ENCODE measurements around the gene ZMIZ1. TPM values are rescaled to one million over a fixed set of nuclear protein-coding genes. Genes with fewer than 3 reads are reported as not detected.

The ZMIZ1 gene, protein sequence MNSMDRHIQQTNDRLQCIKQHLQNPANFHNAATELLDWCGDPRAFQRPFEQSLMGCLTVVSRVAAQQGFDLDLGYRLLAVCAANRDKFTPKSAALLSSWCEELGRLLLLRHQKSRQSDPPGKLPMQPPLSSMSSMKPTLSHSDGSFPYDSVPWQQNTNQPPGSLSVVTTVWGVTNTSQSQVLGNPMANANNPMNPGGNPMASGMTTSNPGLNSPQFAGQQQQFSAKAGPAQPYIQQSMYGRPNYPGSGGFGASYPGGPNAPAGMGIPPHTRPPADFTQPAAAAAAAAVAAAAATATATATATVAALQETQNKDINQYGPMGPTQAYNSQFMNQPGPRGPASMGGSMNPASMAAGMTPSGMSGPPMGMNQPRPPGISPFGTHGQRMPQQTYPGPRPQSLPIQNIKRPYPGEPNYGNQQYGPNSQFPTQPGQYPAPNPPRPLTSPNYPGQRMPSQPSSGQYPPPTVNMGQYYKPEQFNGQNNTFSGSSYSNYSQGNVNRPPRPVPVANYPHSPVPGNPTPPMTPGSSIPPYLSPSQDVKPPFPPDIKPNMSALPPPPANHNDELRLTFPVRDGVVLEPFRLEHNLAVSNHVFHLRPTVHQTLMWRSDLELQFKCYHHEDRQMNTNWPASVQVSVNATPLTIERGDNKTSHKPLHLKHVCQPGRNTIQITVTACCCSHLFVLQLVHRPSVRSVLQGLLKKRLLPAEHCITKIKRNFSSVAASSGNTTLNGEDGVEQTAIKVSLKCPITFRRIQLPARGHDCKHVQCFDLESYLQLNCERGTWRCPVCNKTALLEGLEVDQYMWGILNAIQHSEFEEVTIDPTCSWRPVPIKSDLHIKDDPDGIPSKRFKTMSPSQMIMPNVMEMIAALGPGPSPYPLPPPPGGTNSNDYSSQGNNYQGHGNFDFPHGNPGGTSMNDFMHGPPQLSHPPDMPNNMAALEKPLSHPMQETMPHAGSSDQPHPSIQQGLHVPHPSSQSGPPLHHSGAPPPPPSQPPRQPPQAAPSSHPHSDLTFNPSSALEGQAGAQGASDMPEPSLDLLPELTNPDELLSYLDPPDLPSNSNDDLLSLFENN
- total RNA-seq (2021) (35.8 and 42.1 TPM in 2 replicates), Bru-seq, nascent RNA (percentile 59 among the genes with signal in this experiment), BruChase-seq, experiment 1, labeled RNA remaining after a 2-hour chase (percentile 58 among the genes with signal in this experiment), BruChase-seq, experiment 2, labeled RNA remaining after a 6-hour chase (percentile 55 among the genes with signal in this experiment)
- long read RNA-seq, partial matches to known transcripts, result 13 of 57 reads
- long read RNA-seq, other reads (novel, unspliced or antisense), result 44 of 57 reads

DNA sequence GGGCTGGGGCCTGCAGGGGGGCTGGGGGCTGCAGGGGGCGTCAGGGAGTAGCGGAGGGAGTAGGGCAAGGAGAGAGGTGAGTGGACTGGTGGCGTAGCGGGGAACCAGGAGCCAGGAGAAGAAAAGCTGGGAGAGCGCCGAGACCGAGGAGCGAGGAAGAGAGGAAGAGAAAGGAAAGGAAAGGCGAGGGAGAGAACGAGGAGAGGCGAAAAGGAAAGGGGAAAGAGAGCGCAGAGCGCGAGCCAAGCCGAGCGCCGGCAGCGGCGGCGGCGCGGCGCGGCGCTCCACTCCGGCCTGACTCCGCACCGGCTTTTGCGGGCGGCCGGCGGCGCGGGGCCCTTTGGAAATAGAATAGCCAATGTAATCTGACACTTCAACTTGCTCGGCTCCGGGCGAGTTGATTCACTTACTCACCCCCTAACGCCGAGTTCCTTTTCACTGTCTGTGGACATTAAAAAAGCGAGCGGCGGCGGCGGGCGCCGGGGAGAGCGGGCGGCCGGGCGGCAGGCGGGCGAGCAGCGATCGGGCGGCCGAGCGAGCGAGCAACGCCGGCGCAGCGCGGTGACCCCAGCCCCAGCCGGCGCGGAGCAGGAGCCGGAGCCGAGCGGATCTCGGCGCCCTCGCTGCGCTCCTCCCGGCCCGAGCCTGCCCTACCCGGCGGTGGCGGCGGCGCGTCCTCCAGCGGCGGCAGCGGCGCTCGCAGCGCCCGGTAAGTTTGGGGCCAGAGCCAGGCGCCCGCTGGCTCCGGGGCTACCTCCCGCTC lies at the start of gene ZMIZ1:
Gene ZMIZ1, plus strand, starts transcription at position 405 of the 763 bp plus-strand sequence. CDS start 132,667 bp downstream, outside the sequence.
- intact Hi-C loops (cut with micrococcal nuclease; ENCODE audit: unreplicated experiment), result loop anchor here (1.0 to 10.0 kb wide), 4 partner anchors 96 to 1026 kb away; no protein-coding TSS in a partner anchor
- Histone ChIP-seq H3K4me1 (ENCODE audit: insufficient read depth, low read length, poor library complexity, severe bottlenecking) (peaks cover 22% of the 10 kb centered on the region), H3K27me3 (replicated peaks; ENCODE audit: insufficient read depth, low read depth, low read length, poor library complexity) (no peaks in the 10 kb centered on the region), H3K27ac (ENCODE audit: low read depth, low read length, poor library complexity, severe bottlenecking) (peak within 1 kb of the TSS; percentile 61), H3K36me3 (ENCODE audit: insufficient read depth, low read length, poor library complexity, severe bottlenecking) (no peaks in the 10 kb centered on the region), H3K4me3 (ENCODE audit: low read depth, low read length, poor library complexity, severe bottlenecking) (peak within 1 kb of the TSS; percentile 86), H3K9me3 (ENCODE audit: low read depth, low read length, poor library complexity, severe bottlenecking) (no peaks in the 10 kb centered on the region)
- ChIA-PET POLR2A (ENCODE audit: low non-redundant PET) (no interaction called here), CTCF (no interaction called here)
- TF ChIP-seq EZH2 (IDR thresholded peaks at IDR 0.05; ENCODE audit: borderline replicate concordance, low read depth, low read length, poor library complexity, severe bottlenecking), result no peak
- TF ChIP-seq, protein P1, sequence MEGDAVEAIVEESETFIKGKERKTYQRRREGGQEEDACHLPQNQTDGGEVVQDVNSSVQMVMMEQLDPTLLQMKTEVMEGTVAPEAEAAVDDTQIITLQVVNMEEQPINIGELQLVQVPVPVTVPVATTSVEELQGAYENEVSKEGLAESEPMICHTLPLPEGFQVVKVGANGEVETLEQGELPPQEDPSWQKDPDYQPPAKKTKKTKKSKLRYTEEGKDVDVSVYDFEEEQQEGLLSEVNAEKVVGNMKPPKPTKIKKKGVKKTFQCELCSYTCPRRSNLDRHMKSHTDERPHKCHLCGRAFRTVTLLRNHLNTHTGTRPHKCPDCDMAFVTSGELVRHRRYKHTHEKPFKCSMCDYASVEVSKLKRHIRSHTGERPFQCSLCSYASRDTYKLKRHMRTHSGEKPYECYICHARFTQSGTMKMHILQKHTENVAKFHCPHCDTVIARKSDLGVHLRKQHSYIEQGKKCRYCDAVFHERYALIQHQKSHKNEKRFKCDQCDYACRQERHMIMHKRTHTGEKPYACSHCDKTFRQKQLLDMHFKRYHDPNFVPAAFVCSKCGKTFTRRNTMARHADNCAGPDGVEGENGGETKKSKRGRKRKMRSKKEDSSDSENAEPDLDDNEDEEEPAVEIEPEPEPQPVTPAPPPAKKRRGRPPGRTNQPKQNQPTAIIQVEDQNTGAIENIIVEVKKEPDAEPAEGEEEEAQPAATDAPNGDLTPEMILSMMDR (conservative IDR thresholded peaks at IDR 0.05; ENCODE audit: low read depth, low read length), result no peak
- peak; percentile 93 for DNase-seq (ENCODE audit: low spot score)
- BruUV-seq (replicated peaks), result no TSS peak

DNA sequence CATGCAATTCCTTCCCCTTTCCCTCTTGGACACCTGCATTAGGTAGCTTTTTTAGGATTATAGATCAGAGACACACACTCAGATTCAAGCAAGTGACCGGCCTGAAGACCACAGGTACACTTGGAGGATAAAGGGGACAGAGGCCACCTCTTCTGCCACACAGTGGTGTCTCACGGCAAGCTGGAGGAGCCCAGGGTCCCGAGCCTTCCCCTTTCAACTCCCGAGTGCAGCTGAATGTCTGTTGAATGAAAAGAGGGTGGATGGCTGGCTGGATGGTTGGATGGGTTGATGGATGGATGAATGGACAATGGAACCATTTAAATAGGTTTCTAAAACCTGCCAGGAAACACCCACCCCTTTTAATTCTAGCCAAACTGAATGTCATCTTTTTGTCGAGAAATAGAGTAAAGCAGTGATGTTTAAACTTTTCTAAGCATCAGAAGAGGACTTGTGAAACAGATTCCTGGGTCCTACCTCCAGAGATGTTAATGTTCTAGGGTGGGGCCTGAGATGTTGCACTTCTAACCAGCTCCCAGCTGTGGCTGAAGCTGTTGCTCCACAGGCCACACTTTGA lies 49.2 kb upstream of the ZMIZ1 start:
- DNase-seq (ENCODE audit: low spot score), result no peak
- no peaks in the 10 kb centered on the region for H3K9me3 ChIP-seq (ENCODE audit: low read depth, low read length, poor library complexity, severe bottlenecking)
- H3K4me1 ChIP-seq (ENCODE audit: insufficient read depth, low read length, poor library complexity, severe bottlenecking), result no peaks in the 10 kb centered on the region
- POLR2A ChIA-PET (ENCODE audit: low non-redundant PET), result no interaction called here
- CTCF ChIA-PET, result no interaction called here
- H3K27me3 ChIP-seq (replicated peaks; ENCODE audit: insufficient read depth, low read depth, low read length, poor library complexity), result no peaks in the 10 kb centered on the region
- TF ChIP-seq, protein P1 (conservative IDR thresholded peaks at IDR 0.05; ENCODE audit: low read depth, low read length), result no peak
- no peak for TF ChIP-seq EZH2 (IDR thresholded peaks at IDR 0.05; ENCODE audit: borderline replicate concordance, low read depth, low read length, poor library complexity, severe bottlenecking)
- H3K27ac ChIP-seq (ENCODE audit: low read depth, low read length, poor library complexity, severe bottlenecking), result no peak overlapping the region
- intact Hi-C loops (cut with micrococcal nuclease; ENCODE audit: unreplicated experiment), result no loop called here
- no TSS peak for BruUV-seq (replicated peaks)
- no peak overlapping the region for H3K4me3 ChIP-seq (ENCODE audit: low read depth, low read length, poor library complexity, severe bottlenecking)
- H3K36me3 ChIP-seq (ENCODE audit: insufficient read depth, low read length, poor library complexity, severe bottlenecking), result no peaks in the 10 kb centered on the region
